ENCODE results near the gene IFNGR1. TPM values are rescaled to one million over a fixed set of nuclear protein-coding genes. Genes with fewer than 3 reads are reported as not detected.
"Not testable (repeated sequence)": the region's sequence is repeated elsewhere in the genome, so short reads cannot be mapped to it uniquely, and the experiment has no call there.

The IFNGR1 gene
- total RNA-seq, 2 experiments from 2014 or later = 27.7 to 29.0 TPM

DNA sequence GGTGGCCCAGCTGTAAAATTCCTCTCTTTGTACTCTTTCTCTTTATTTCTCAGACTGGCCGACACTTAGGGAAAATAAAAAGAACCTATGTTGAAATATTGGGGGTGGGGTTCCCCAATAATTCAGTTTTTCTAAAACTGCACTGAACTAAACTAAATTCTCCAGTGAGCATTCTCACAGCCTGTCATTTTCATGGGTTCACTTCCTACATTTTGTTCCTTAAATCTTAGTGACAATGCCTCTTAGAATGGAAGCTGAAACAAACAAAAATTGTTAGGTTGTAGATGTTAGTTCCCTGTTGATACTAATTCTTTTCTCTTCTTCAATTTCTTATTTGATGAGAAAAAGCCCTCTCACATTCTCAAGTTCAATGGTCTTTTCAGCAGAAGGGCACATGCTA lies 35.8 kb upstream of the IFNGR1 start:
- ChIA-PET POLR2A (no interaction called here), CTCF (no interaction called here)

DNA sequence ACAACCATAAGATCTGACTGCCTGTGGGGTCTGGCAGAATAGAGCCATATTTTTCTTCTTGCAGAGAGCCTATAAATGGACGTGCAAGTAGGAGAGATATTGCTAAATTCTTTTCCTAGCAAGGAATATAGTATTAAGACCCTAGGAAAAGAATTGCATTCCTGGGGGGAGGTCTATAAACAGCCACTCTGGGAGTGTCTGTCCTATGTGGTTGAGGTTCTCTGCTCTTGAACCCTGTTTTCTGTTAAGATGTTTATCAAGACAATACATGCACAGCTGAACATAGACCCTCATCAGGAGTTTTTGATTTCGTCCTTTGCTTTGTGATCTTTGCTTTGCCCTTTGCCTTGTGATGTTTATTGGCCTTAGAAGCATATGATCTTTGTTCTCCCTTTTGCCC lies 35.2 kb upstream of the IFNGR1 start:
- H3K4me1 Mint-ChIP-seq (ENCODE audit: low read depth); DNase-seq; H3K27ac Mint-ChIP-seq; intact Hi-C loops (cut with micrococcal nuclease); H3K27me3 Mint-ChIP-seq; POLR2A ChIA-PET; CTCF ChIA-PET; H3K4me3 Mint-ChIP-seq: not testable (repeated sequence)
- Mint-ChIP-seq H3K36me3 (peaks cover 16% of the 10 kb centered on the region), H3K9me3 (peaks cover 20% of the 10 kb centered on the region)

More for the DNA sequence above, 35.8 kb upstream of the IFNGR1 start:
- no peak overlapping the region for H3K4me3 Mint-ChIP-seq
- H3K36me3 Mint-ChIP-seq = peaks cover 16% of the 10 kb centered on the region
- intact Hi-C loops (cut with micrococcal nuclease) = no loop called here
- H3K27ac Mint-ChIP-seq = no peak overlapping the region
- no peaks in the 10 kb centered on the region for H3K4me1 Mint-ChIP-seq (ENCODE audit: low read depth)
- no peak for DNase-seq
- peaks cover 20% of the 10 kb centered on the region for H3K9me3 Mint-ChIP-seq
- H3K27me3 Mint-ChIP-seq = peaks cover 8% of the 10 kb centered on the region

DNA sequence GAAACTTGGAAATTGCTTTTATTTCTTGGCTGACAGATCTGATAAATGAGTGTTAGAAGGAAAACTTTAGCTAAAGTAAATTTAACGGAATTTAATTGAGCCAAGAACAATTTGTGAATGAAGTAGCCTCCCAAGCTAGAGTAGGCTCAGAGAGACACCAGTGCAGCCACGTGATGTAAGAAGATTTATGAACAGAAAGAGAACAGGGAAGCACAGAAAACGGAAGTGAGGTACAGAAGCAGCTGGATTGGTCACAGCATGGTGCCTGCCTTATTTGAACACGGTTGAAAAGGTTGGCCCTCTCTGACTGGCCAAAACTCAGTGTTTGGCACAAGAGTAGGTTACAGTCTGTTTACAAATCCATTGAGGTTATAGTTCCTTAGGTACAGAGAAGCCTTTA lies 29.5 kb upstream of the IFNGR1 start:
- H3K36me3 Mint-ChIP-seq = peaks cover 6% of the 10 kb centered on the region
- POLR2A ChIA-PET = interaction anchor here (1.3 kb wide), 1 partner anchor 9 kb away, joined by 5 read pairs; no protein-coding TSS in a partner anchor
- intact Hi-C loops (cut with micrococcal nuclease) = no loop called here
- DNase-seq = no peak
- no peaks in the 10 kb centered on the region for H3K9me3 Mint-ChIP-seq
- H3K27ac Mint-ChIP-seq = no peak overlapping the region
- peaks cover 3% of the 10 kb centered on the region for H3K27me3 Mint-ChIP-seq
- CTCF ChIA-PET = interaction anchor here (1.3 to 1.7 kb wide), 2 partner anchors 23 to 167 kb away, joined by 3 to 5 read pairs; no protein-coding TSS in a partner anchor
- H3K4me3 Mint-ChIP-seq = no peak overlapping the region
- no peaks in the 10 kb centered on the region for H3K4me1 Mint-ChIP-seq (ENCODE audit: low read depth)

DNA sequence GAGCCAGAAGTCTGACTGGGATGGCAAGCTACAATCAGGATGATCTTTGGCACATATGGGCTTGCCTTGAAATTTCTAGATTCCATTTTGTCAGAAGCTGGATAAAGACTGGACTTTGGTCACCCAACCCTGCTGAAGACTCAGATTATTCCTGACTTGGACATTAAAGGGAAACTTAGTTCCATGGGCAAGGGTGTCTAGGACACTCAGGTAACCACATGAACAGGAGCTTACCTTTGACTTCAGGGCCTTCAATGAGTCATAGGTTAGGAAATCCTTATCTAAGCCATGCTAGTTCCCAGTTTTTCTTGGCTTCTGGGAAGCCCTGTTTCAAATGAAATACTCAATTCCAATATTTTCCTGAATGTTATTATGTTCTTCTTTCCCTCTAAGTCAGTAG lies 28.5 kb upstream of the IFNGR1 start:
- CTCF ChIA-PET = interaction anchor here (1.1 to 1.7 kb wide), 2 partner anchors 67 to 168 kb away, joined by 3 to 5 read pairs; no protein-coding TSS in a partner anchor
- no peaks in the 10 kb centered on the region for H3K9me3 Mint-ChIP-seq

DNA sequence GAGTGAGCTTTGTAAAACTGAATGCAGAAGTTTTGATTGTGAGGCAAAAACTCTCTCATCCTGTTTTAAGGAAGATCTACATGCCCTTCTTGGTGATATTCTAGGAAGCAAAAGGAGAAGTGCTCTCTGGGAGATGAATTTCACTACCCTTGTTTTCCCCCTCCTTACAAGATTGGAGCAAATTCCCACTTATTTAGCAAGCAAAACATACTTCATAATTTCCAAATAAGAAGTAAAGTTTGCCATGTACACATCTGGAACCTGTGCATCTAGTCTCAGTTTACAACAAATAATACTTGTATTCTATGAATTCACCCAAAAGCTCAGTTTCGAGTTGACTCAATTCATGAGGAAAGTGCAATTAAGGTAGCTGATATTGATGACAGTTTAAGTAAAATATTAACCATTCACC lies 27.6 kb upstream of the IFNGR1 start:
- Mint-ChIP-seq H3K4me1 (ENCODE audit: low read depth) (no peaks in the 10 kb centered on the region), H3K36me3 (no peaks in the 10 kb centered on the region), H3K27ac (no peak overlapping the region), H3K4me3 (no peak overlapping the region), H3K27me3 (no peaks in the 10 kb centered on the region), H3K9me3 (no peaks in the 10 kb centered on the region)
- intact Hi-C loops (cut with micrococcal nuclease) = no loop called here
- ChIA-PET POLR2A (no interaction called here), CTCF (interaction anchor here (1.1 kb wide), 1 partner anchor 68 kb away, joined by 3 read pairs; no protein-coding TSS in a partner anchor)
- no peak for DNase-seq

More for the DNA sequence above, 28.5 kb upstream of the IFNGR1 start:
- Mint-ChIP-seq H3K27me3 (peaks cover 3% of the 10 kb centered on the region), H3K36me3 (peaks cover 2% of the 10 kb centered on the region), H3K4me1 (ENCODE audit: low read depth) (no peaks in the 10 kb centered on the region), H3K4me3 (no peak overlapping the region), H3K27ac (no peak overlapping the region)
- no peak for DNase-seq
- intact Hi-C loops (cut with micrococcal nuclease) = no loop called here
- POLR2A ChIA-PET = interaction anchor here (1.3 kb wide), 1 partner anchor 8 kb away, joined by 5 read pairs; no protein-coding TSS in a partner anchor

DNA sequence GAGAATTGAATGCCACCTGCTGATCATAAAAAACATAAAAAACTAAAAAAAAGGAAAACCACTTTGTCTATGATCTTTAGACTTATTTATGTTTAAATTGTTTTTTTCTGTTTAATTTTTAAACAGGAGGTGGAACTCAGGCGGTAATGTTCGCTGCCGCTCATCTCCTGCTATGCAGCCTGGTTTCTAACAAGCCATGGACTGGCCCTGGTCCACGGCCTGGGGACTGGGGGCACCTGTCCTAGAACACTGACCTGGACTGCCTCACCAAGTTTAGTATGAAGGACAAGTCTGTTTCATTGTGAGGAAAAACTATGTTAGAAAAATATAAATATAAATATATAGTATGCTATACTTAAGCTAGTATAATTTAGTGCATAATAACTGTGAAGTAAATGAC lies 27.0 kb upstream of the IFNGR1 start:
- Mint-ChIP-seq H3K27ac (no peak overlapping the region), H3K9me3 (no peaks in the 10 kb centered on the region), H3K4me3 (no peak overlapping the region), H3K4me1 (ENCODE audit: low read depth) (peaks cover 2% of the 10 kb centered on the region), H3K27me3 (no peaks in the 10 kb centered on the region), H3K36me3 (no peaks in the 10 kb centered on the region)
- DNase-seq = no peak
- CTCF ChIA-PET = no interaction called here
- POLR2A ChIA-PET = no interaction called here
- intact Hi-C loops (cut with micrococcal nuclease) = no loop called here

DNA sequence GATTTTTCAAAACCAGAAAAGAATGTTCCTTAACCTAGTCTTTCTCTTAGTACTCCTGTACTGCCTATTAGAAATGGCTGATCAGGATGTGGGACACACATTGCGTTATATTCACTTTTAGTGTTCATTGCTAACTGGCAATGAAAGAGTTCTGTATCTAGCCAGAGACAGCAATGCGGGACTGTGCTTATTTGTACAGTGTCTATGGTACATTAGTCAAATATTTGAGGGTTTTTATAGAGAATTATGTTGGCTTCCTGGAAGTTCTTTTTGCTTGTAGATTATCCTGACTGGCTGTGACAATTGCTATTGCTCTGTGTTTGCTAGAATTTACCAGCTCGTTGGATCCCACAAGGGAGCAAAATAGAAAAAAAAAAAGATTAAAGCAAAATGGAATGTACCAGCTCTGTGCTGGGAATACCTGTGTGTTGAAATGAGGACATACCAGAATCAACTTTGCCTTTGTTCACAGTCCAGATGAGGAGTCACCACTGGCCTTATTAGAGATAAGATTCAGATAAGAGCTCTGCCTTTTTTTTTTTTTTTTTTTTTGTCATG lies 22.4 kb upstream of the IFNGR1 start:
- Mint-ChIP-seq H3K9me3 (peaks cover 6% of the 10 kb centered on the region), H3K27ac (no peak overlapping the region), H3K4me1 (ENCODE audit: low read depth) (peaks cover 5% of the 10 kb centered on the region), H3K4me3 (no peak overlapping the region), H3K27me3 (no peaks in the 10 kb centered on the region), H3K36me3 (no peaks in the 10 kb centered on the region)
- intact Hi-C loops (cut with micrococcal nuclease) = no loop called here
- ChIA-PET CTCF (interaction anchor here (0.6 kb wide), 1 partner anchor 197 kb away, joined by 3 read pairs; the partner anchor contains the start of gene IL20RA), POLR2A (no interaction called here)
- DNase-seq = no peak

DNA sequence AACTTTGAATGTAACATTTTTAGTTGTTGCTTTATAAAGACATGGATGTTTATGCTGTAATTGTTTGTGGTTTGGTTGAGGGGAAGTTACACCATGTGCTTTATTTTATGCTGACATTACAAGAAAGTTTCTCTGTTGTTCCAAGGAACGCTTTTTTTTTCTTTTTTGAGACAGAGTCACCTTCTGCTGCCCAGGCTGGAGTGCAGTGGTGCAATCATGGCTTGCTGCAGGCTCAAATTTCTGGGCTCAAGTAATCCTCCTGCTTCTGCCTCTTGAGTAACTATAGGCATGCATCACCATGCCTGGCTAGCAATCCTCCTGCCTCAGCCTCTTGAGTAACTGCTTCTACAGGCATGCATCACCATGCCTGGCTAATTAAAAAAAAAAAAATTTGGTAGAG lies 21.0 kb upstream of the IFNGR1 start:
- intact Hi-C loops (cut with micrococcal nuclease) = no loop called here
- Mint-ChIP-seq H3K4me3 (no peak overlapping the region), H3K36me3 (no peaks in the 10 kb centered on the region), H3K27ac (no peak overlapping the region), H3K9me3 (peaks cover 6% of the 10 kb centered on the region), H3K4me1 (ENCODE audit: low read depth) (peaks cover 8% of the 10 kb centered on the region), H3K27me3 (no peaks in the 10 kb centered on the region)
- DNase-seq = no peak
- ChIA-PET CTCF (no interaction called here), POLR2A (interaction anchor here (1.0 kb wide), 1 partner anchor 8 kb away, joined by 5 read pairs; no protein-coding TSS in a partner anchor)

DNA sequence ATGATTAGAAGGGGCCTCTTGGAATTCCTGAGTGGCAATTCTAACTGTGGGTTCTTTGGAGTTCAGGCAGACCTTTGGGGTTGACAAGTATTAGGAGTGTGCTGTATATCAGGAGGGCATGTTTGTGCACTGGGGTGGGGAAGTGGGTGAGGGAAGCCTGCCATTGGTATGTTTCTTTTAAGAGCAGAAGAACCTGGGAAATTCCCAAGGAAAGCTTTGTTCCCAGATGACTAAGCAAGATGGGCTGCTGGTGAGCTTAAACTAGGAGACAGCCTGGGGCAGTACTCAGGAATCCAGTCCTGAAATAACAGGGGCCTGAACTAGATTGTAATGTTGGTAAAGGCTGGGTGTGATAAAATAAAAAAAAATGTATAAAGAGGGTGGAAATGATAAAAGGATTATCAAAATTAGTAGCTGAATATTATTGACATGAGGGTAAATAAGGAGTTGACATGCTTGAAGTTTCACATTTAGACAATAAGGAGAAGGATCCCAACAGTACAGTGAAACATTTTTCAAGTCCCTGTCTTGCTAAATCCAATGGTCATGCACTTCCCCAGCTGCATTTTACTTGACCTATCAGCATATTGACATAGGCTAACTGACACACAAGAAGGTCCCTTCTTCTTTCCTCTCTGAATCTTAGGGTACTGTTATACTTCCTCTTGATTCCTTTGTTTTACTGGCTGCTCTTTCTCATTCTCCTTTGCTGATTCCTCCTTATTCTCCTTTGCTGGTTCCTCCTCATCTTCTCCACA lies 18.4 kb upstream of the IFNGR1 start:
- no peak overlapping the region for H3K27ac Mint-ChIP-seq
- no peak for DNase-seq
- intact Hi-C loops (cut with micrococcal nuclease) = no loop called here
- no peak overlapping the region for H3K4me3 Mint-ChIP-seq
- H3K27me3 Mint-ChIP-seq = no peaks in the 10 kb centered on the region
- POLR2A ChIA-PET = interaction anchor here (0.6 kb wide), 1 partner anchor 21 kb away, joined by 3 read pairs; no protein-coding TSS in a partner anchor
- H3K9me3 Mint-ChIP-seq = peaks cover 6% of the 10 kb centered on the region
- peaks cover 31% of the 10 kb centered on the region for H3K4me1 Mint-ChIP-seq (ENCODE audit: low read depth)
- CTCF ChIA-PET = no interaction called here
- H3K36me3 Mint-ChIP-seq = no peaks in the 10 kb centered on the region

DNA sequence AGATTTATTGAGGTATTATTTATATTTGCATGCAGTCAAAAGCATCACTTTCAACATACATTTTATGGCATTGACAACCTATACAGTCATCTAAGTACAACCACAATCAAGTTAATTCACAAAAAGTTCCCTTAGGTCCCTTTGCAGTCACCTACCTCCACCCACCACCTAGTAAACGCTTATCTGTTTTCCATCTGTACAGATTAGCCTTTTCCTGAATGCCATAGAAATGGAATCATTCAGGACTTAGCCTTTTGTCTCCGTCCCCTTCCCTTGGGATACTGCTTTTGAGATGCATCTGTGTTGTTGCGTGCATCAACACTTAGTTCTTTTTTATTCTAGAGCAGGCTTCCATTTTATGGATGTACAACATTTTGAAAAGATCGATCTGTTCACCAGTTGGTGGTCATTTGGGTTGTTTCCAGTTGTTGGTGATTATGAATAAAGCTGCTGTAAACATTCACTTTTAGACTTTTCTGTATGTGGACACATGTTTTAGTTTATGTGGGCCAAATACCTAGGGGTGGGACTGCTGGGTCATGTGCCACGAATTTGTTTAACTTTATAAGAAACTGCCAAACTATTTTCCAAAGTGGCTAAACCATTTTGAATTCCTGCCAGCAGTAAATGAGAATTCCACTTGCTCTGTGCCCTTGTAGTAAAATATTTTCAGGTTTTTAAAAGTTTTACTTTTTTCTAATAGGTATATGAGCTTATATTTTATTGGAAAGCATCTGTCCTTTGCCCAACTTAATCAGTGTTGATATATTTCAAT lies 17.6 kb upstream of the IFNGR1 start:
- no peaks in the 10 kb centered on the region for H3K36me3 Mint-ChIP-seq

DNA sequence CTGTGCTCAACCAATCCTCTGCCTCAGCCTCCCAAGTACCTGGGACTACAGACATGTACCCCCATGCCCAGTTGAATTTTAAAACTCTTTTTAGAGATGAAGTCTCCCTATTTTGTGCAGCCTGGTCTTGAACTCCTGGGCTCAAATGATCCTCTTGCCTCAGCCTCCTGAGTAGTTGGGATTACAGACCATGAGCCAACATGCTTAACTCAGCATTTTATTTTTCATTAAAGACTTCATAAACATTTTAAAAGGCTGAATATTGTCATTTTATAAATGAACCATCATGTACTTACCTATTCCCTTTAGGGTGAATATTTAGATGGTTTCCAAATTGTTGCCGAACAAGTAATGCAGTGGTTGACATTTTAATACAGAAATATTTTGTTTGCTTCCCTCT lies 16.5 kb upstream of the IFNGR1 start:
- Mint-ChIP-seq H3K27ac (no peak overlapping the region), H3K9me3 (peaks cover 6% of the 10 kb centered on the region), H3K4me1 (ENCODE audit: low read depth) (peaks cover 46% of the 10 kb centered on the region), H3K4me3 (no peak overlapping the region), H3K36me3 (no peaks in the 10 kb centered on the region), H3K27me3 (no peaks in the 10 kb centered on the region)
- ChIA-PET CTCF (no interaction called here), POLR2A (no interaction called here)
- no peak for DNase-seq
- intact Hi-C loops (cut with micrococcal nuclease) = no loop called here

More for the DNA sequence above, 17.6 kb upstream of the IFNGR1 start:
- no peak overlapping the region for H3K27ac Mint-ChIP-seq
- ChIA-PET POLR2A (interaction anchor here (0.6 kb wide), 1 partner anchor 20 kb away, joined by 3 read pairs; no protein-coding TSS in a partner anchor), CTCF (no interaction called here)
- H3K4me1 Mint-ChIP-seq (ENCODE audit: low read depth) = peaks cover 37% of the 10 kb centered on the region
- H3K27me3 Mint-ChIP-seq = no peaks in the 10 kb centered on the region
- no peak for DNase-seq
- no peak overlapping the region for H3K4me3 Mint-ChIP-seq
- peaks cover 6% of the 10 kb centered on the region for H3K9me3 Mint-ChIP-seq
- intact Hi-C loops (cut with micrococcal nuclease) = no loop called here

Measured in activated CD4-positive, alpha-beta memory T cell treated with anti-CD3 and anti-CD28 coated beads for 36 hours (primary cell).